H1 (cell line): Measurements from ENCODE around the gene FBXO28. TPM values are rescaled to one million over a fixed set of nuclear protein-coding genes. Genes with fewer than 3 reads are reported as not detected.

Experiments
- FOSL1 ChIP-seq: IDR thresholded peaks from 2 replicates; pipeline ENCODE4 v1.6.1; 2011; ENCODE audit warnings: mild to moderate bottlenecking, low read depth, low read length, moderate library complexity; ENCODE audit not compliant: insufficient read depth
- HDAC6 ChIP-seq: IDR thresholded peaks from one replicate; pipeline ENCODE4 v1.7.1; 2012; ENCODE audit warnings: low read depth, mild to moderate bottlenecking, inconsistent platforms, low read length, moderate library complexity
- POU5F1 ChIP-seq: IDR thresholded peaks from 2 replicates; pipeline ENCODE4 v1.6.1; 2011; ENCODE audit warnings: low read depth, mild to moderate bottlenecking, low read length, moderate library complexity
- SAP30 ChIP-seq: fragments of 300-600 bp; sonication (generic); IDR thresholded peaks from 2 replicates; pipeline ENCODE4 v1.7.1; 2012; ENCODE audit warnings: low read length, moderate library complexity, mild to moderate bottlenecking, inconsistent platforms; ENCODE audit not compliant: insufficient read depth, insufficient replicate concordance
- SP1 ChIP-seq: IDR thresholded peaks from 2 replicates; pipeline ENCODE4 v1.6.1; 2011; ENCODE audit warnings: low read depth, low read length
- polyA plus RNA-seq, 7 experiments: library from polyadenylated mRNA; depleted of rRNA in 3 of 7; stranded (reverse) in 5 of 7; unstranded in 2 of 7; fragments of >200 nt in 5 of 7; fragments of 200-250 nt in 2 of 7; gene quantifications; 1 replicate in 5 of 7; 2 replicates in 1 of 7; 4 replicates in 1 of 7; pipeline versions ENCODE4 v1.2.1 to v1.2.3, GENCODE V29; 2011 to 2013; ENCODE audit warnings: missing spikeins in 2 of 7, mixed read lengths in 2 of 7
- total RNA-seq: library from RNA; stranded (reverse); fragmentation: NEBNext Ultra II Directional; extraction: Animal tissue kit (Norgen Biotek cat#: 25700); gene quantifications from 2 replicates; pipeline ENCODE4 v1.2.1, GENCODE V29; 2021

Gene FBXO28
- total and polyA plus RNA-seq, 2 of the 8 experiments (the other 6 are each of a cell fraction or from before 2014, with no cell fraction given) = 10.3 to 42.5 TPM

DNA sequence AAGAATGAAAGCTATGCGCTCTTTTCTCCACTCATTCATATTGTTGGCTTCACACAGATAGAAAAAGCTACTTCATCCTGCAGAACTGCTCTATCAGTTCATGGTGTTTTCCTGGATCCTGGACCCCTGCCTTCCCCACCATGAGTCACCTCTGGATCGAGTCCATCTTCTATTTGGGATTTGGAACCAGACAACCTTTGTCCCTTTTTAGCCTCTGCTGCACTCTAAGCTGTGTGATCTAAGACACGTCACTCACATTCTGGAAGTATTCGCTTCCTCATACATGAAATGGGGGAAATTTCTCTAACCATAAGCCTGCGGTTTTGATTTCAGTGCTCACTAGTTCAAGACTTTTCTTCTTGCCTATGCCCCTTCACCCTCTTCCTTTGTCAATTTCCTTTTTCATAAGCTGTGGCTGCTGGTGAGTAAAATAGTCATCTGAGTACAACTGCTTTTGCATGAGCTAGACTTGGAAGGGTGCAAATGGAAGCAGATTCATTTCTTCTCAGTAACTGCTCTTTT lies 55.0 kb downstream of the FBXO28 start (continued):
- TF ChIP-seq SP1 (no peak), SAP30 (no peak), POU5F1 (no peak), HDAC6 (no peak), FOSL1 (no peak)
- TF ChIP-seq, all 59 proteins: peak for 0
